Loucy (cell line): ENCODE results near the gene CTCFL.

ENCODE experiments used
- H2AFZ ChIP-seq: fragments of 200-600 bp; sonication (generic); 2 replicates; pipeline ENCODE4 v1.6.0; 2016; ENCODE audit warnings: antibody characterized with exemption, mild to moderate bottlenecking, low read length, moderate library complexity
- H3F3A ChIP-seq: fragments of 200-600 bp; 2 replicates; pipeline ENCODE4 v1.6.0; 2016; ENCODE audit warnings: antibody characterized with exemption, low read depth, mild to moderate bottlenecking
- H3K27me3 ChIP-seq: fragments of 200-600 bp; sonication (generic); 2 replicates; pipeline ENCODE4 v1.6.1; 2014; ENCODE audit warnings: low read length, mild to moderate bottlenecking; ENCODE audit not compliant: insufficient read depth, poor library complexity, severe bottlenecking
- H3K36me3 ChIP-seq: fragments of 200-600 bp; sonication (generic); 2 replicates; pipeline ENCODE4 v1.6.1; 2016; ENCODE audit warnings: low read length; ENCODE audit not compliant: insufficient read depth
- H3K4me1 ChIP-seq: fragments of 200-600 bp; sonication (generic); 2 replicates; pipeline ENCODE4 v1.5.1; 2014; ENCODE audit warnings: low read length, mild to moderate bottlenecking; ENCODE audit not compliant: insufficient read depth, poor library complexity, severe bottlenecking
- H3K4me2 ChIP-seq: fragments of 200-600 bp; sonication (generic); 2 replicates; pipeline ENCODE4 v1.6.0; 2014; ENCODE audit warnings: antibody characterized with exemption, low read length, low read depth, mild to moderate bottlenecking; ENCODE audit not compliant: poor library complexity, severe bottlenecking
- H3K4me3 ChIP-seq: fragments of 200-600 bp; sonication (generic); 2 replicates; pipeline ENCODE4 v1.5.1; 2014; ENCODE audit warnings: low read length, mild to moderate bottlenecking, mixed read lengths; ENCODE audit not compliant: poor library complexity, severe bottlenecking
- H3K79me2 ChIP-seq: fragments of 200-600 bp; sonication (generic); 2 replicates; pipeline ENCODE4 v1.6.1; 2014; ENCODE audit warnings: low read length; ENCODE audit not compliant: insufficient read depth
- H3K9ac ChIP-seq: fragments of 200-600 bp; sonication (generic); 2 replicates; pipeline ENCODE4 v1.6.0; 2014; ENCODE audit warnings: mild to moderate bottlenecking, low read depth, low read length, moderate library complexity; ENCODE audit not compliant: poor library complexity, severe bottlenecking
- H3K9me2 ChIP-seq: fragments of 200-600 bp; sonication (generic); replicated peaks from 2 replicates; pipeline ENCODE4 v1.6.1; 2016; ENCODE audit warnings: low read depth, low read length, mixed read lengths
- H3K9me3 ChIP-seq: fragments of 200-600 bp; sonication (generic); 2 replicates; pipeline ENCODE4 v1.6.1; 2014; ENCODE audit warnings: mild to moderate bottlenecking, antibody characterized with exemption, low read length, low read depth; ENCODE audit not compliant: insufficient read depth
- H4K20me1 ChIP-seq: fragments of 200-600 bp; sonication (generic); 2 replicates; pipeline ENCODE4 v1.6.0; 2014; ENCODE audit warnings: antibody characterized with exemption, low read length, mild to moderate bottlenecking; ENCODE audit not compliant: insufficient read depth, poor library complexity, severe bottlenecking
- EZH2phosphoT487 ChIP-seq: fragments of 200-600 bp; IDR thresholded peaks from 2 replicates; pipeline ENCODE4 v1.6.1; 2018; ENCODE audit warnings: antibody characterized with exemption, mild to moderate bottlenecking, moderate library complexity, borderline replicate concordance
- TF ChIP-seq, protein P1 (sequence below): fragments of 200-600 bp; sonication (generic); conservative IDR thresholded peaks from 2 replicates; pipeline ENCODE4 v1.5.1; 2014; ENCODE audit warnings: mild to moderate bottlenecking, antibody characterized with exemption, low read length

CTCFL gene

GRCh38 chr20:57475388-57476083 lies 49.4 kb downstream of the CTCFL start:
- no peaks in the 10 kb centered on the region for H3K9me3 ChIP-seq
- no peaks in the 10 kb centered on the region for H4K20me1 ChIP-seq
- H3K4me1 ChIP-seq = peaks cover 80% of the 10 kb centered on the region
- peak overlapping the region; percentile 56 for H3K4me3 ChIP-seq
- no peak overlapping the region for H2AFZ ChIP-seq
- no peak for TF ChIP-seq EZH2phosphoT487
- TF ChIP-seq, protein P1, sequence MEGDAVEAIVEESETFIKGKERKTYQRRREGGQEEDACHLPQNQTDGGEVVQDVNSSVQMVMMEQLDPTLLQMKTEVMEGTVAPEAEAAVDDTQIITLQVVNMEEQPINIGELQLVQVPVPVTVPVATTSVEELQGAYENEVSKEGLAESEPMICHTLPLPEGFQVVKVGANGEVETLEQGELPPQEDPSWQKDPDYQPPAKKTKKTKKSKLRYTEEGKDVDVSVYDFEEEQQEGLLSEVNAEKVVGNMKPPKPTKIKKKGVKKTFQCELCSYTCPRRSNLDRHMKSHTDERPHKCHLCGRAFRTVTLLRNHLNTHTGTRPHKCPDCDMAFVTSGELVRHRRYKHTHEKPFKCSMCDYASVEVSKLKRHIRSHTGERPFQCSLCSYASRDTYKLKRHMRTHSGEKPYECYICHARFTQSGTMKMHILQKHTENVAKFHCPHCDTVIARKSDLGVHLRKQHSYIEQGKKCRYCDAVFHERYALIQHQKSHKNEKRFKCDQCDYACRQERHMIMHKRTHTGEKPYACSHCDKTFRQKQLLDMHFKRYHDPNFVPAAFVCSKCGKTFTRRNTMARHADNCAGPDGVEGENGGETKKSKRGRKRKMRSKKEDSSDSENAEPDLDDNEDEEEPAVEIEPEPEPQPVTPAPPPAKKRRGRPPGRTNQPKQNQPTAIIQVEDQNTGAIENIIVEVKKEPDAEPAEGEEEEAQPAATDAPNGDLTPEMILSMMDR = no peak
- no peaks in the 10 kb centered on the region for H3K27me3 ChIP-seq
- peaks cover 17% of the 10 kb centered on the region for H3F3A ChIP-seq
- H3K9me2 ChIP-seq = no peaks in the 10 kb centered on the region
- peak overlapping the region; percentile 72 for H3K9ac ChIP-seq
- peak overlapping the region; percentile 71 for H3K4me2 ChIP-seq
- no peaks in the 10 kb centered on the region for H3K79me2 ChIP-seq
- no peaks in the 10 kb centered on the region for H3K36me3 ChIP-seq

DNA sequence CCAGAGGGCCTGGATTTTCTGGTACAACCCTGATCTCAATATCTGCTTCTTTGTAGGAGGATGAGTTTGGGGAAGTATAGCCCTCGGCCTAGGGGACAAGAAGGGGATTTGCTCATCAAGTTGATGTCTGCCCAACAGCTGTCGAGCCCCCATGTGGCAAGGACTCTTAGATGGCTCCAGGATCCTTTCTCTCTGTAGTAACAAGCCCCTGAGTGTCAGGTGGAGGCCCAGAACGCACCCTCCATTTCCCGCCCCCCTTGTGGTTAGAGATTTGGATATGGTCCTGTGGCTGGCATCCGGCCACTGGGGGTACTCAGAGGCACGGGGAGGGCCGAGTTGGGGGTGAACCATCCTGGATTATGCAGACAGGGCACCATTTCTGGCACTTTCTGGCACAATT lies 50.1 kb downstream of the CTCFL start:
- H2AFZ ChIP-seq = no peak overlapping the region
- H3K36me3 ChIP-seq = no peaks in the 10 kb centered on the region
- H3K9me2 ChIP-seq = no peaks in the 10 kb centered on the region
- H4K20me1 ChIP-seq = no peaks in the 10 kb centered on the region
- no peaks in the 10 kb centered on the region for H3K27me3 ChIP-seq
- H3K79me2 ChIP-seq = no peaks in the 10 kb centered on the region
- H3K4me1 ChIP-seq = peaks cover 80% of the 10 kb centered on the region
- peak overlapping the region; percentile 72 for H3K9ac ChIP-seq
- no peak for TF ChIP-seq EZH2phosphoT487
- TF ChIP-seq, protein P1 = no peak
- peak overlapping the region; percentile 56 for H3K4me3 ChIP-seq
- peak overlapping the region; percentile 71 for H3K4me2 ChIP-seq
- H3F3A ChIP-seq = peaks cover 17% of the 10 kb centered on the region
- H3K9me3 ChIP-seq = no peaks in the 10 kb centered on the region

- H3K4me3 ChIP-seq = peak overlapping the region; percentile 7
- peak overlapping the region; percentile 71 for H3K4me2 ChIP-seq
- H3K4me1 ChIP-seq = peaks cover 77% of the 10 kb centered on the region
- H2AFZ ChIP-seq = no peak overlapping the region
- peak overlapping the region; percentile 72 for H3K9ac ChIP-seq
- peaks cover 17% of the 10 kb centered on the region for H3F3A ChIP-seq
- no peaks in the 10 kb centered on the region for H3K9me3 ChIP-seq
- H3K27me3 ChIP-seq = no peaks in the 10 kb centered on the region
- TF ChIP-seq, protein P1 = no peak
- TF ChIP-seq EZH2phosphoT487 = no peak
- H4K20me1 ChIP-seq = no peaks in the 10 kb centered on the region
- no peaks in the 10 kb centered on the region for H3K9me2 ChIP-seq
- no peaks in the 10 kb centered on the region for H3K79me2 ChIP-seq
- H3K36me3 ChIP-seq = no peaks in the 10 kb centered on the region
Observed at GRCh38 chr20:57474205-57474604, 50.7 kb downstream of the CTCFL start.
